NT2/D1 (cell line): ENCODE data around the gene MAD2L1.

Experiments used
- DNase-seq: peaks from one replicate; pipeline ENCODE4 v3.0.0-alpha.2; 2011; ENCODE audit warnings: low read depth, low spot score
- H3K27me3 ChIP-seq: 2 replicates; pipeline ENCODE4 v1.6.0; 2011; ENCODE audit warnings: mild to moderate bottlenecking; ENCODE audit not compliant: insufficient read length, insufficient read depth
- H3K36me3 ChIP-seq: 2 replicates; pipeline ENCODE4 v1.6.1; 2011; ENCODE audit warnings: mild to moderate bottlenecking, low read length, mixed read lengths; ENCODE audit not compliant: insufficient read depth, insufficient read length
- H3K4me1 ChIP-seq: 2 replicates; pipeline ENCODE4 v1.5.1; 2011; ENCODE audit not compliant: insufficient read depth, insufficient read length
- H3K4me3 ChIP-seq: 2 replicates; pipeline ENCODE4 v1.5.1; 2011; ENCODE audit warnings: low read depth; ENCODE audit not compliant: insufficient read length
- H3K9ac ChIP-seq: 2 replicates; pipeline ENCODE4 v1.6.0; 2011; ENCODE audit warnings: low read depth; ENCODE audit not compliant: insufficient read length
- H3K9me3 ChIP-seq: 2 replicates; pipeline ENCODE4 v1.5.1; 2011; ENCODE audit warnings: mild to moderate bottlenecking, low read length; ENCODE audit not compliant: insufficient read depth
- SUZ12 ChIP-seq: IDR thresholded peaks from 2 replicates; pipeline ENCODE4 v1.6.1; 2011; ENCODE audit not compliant: insufficient read length, insufficient read depth; ENCODE audit errors: extremely low read depth
- YY1 ChIP-seq: IDR thresholded peaks from 2 replicates; pipeline ENCODE4 v1.6.1; 2011; ENCODE audit not compliant: insufficient read length, insufficient read depth
- ZNF274 ChIP-seq: IDR thresholded peaks from 2 replicates; pipeline ENCODE4 v1.6.1; 2011; ENCODE audit warnings: mild to moderate bottlenecking, low read depth, low read length

The MAD2L1 gene

GRCh38 chr4:120085705-120086104 lies 19.1 kb upstream of the MAD2L1 start:
- DNase-seq: no peak
- H3K9ac ChIP-seq: no peak overlapping the region
- H3K4me3 ChIP-seq: no peak overlapping the region
- no peaks in the 10 kb centered on the region for H3K27me3 ChIP-seq
- peaks cover 5% of the 10 kb centered on the region; the same call in 1 of the 2 replicates for H3K9me3 ChIP-seq
- H3K4me1 ChIP-seq: no peaks in the 10 kb centered on the region
- H3K36me3 ChIP-seq: no peaks in the 10 kb centered on the region
- TF ChIP-seq SUZ12 (no peak), ZNF274 (no peak), YY1 (no peak)

GRCh38 chr4:120084327-120084726 lies 17.7 kb upstream of the MAD2L1 start:
- DNase-seq: no peak
- Histone ChIP-seq H3K9me3 (peaks cover 5% of the 10 kb centered on the region; the same call in 1 of the 2 replicates), H3K4me1 (no peaks in the 10 kb centered on the region), H3K36me3 (no peaks in the 10 kb centered on the region), H3K4me3 (no peak overlapping the region), H3K27me3 (no peaks in the 10 kb centered on the region), H3K9ac (no peak overlapping the region)
- TF ChIP-seq SUZ12 (no peak), ZNF274 (no peak), YY1 (no peak)

DNA sequence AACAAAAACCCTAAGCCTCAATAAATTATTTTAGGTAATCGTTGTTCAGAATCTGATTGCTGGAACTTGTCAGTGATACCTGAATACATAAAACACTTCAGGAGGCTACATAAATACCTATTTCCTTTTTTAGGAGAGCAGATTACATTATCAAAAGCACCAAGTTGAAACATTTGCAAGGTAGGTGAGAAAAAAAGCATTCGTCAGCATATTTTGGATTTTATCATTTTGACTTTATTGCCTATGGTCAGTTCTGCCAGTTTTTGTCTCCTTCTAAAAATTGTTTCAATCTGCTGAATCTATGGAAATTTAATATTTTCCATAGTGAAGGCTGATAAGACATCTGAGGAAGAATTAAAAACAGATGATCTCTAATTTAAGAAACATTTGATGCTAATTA lies 16.5 kb upstream of the MAD2L1 start:
- no peaks in the 10 kb centered on the region for H3K4me1 ChIP-seq

GRCh38 chr4:120082251-120082650 lies 15.6 kb upstream of the MAD2L1 start:
- Histone ChIP-seq H3K9ac (no peak overlapping the region), H3K9me3 (no peaks in the 10 kb centered on the region), H3K4me1 (no peaks in the 10 kb centered on the region), H3K4me3 (no peak overlapping the region), H3K36me3 (no peaks in the 10 kb centered on the region), H3K27me3 (no peaks in the 10 kb centered on the region)
- DNase-seq: no peak
- TF ChIP-seq ZNF274 (no peak), YY1 (no peak), SUZ12 (no peak)

More for the DNA sequence above, 16.5 kb upstream of the MAD2L1 start:
- DNase-seq: no peak
- Histone ChIP-seq H3K9ac (no peak overlapping the region), H3K36me3 (no peaks in the 10 kb centered on the region), H3K27me3 (no peaks in the 10 kb centered on the region), H3K9me3 (no peaks in the 10 kb centered on the region), H3K4me3 (no peak overlapping the region)
- TF ChIP-seq YY1 (no peak), SUZ12 (no peak), ZNF274 (no peak)

DNA sequence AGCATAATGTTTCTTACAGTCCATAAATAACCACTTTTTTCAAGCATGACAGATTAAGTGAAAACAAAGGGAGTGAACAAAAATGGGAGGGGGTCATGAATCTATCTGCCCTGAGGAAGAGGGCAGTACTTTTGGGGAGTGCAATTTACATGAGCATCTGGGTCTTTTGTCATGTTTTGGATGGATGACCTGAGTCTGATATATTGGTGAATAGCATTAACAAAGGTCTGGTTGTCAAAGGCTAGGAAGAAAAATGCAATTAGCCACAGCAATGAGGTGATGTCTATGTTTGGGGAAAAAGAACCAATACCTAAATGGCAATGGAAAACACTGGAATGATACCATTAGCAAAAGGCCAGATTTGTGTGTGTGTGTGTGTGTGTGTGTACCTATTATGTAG lies 15.1 kb upstream of the MAD2L1 start:
- H3K9me3 ChIP-seq: no peaks in the 10 kb centered on the region
- no peak for DNase-seq
- no peaks in the 10 kb centered on the region for H3K36me3 ChIP-seq
- TF ChIP-seq YY1 (no peak), ZNF274 (no peak), SUZ12 (no peak)
- H3K4me3 ChIP-seq: no peak overlapping the region
- H3K4me1 ChIP-seq: no peaks in the 10 kb centered on the region
- H3K9ac ChIP-seq: no peak overlapping the region
- H3K27me3 ChIP-seq: no peaks in the 10 kb centered on the region

DNA sequence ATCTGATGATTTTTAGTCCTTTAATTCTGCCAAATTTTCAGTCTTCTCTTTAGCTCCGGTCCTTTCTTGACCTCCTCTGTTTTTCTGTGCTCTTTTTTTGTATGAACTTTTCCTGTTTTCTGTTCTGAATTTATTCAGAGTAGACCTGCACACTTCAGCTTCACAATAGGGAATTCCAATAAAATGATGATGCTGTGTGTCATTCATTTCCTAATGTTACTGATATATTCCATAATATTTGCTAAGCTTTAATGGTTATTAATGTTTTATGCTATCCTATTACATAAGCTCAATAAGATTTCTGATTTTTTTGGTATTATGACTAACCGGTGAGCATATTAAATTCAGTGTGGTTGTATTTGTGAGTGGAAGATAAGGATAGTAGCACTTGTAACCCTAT lies 13.9 kb upstream of the MAD2L1 start:
- Histone ChIP-seq H3K9me3 (no peaks in the 10 kb centered on the region), H3K4me3 (no peak overlapping the region), H3K36me3 (no peaks in the 10 kb centered on the region), H3K9ac (no peak overlapping the region), H3K27me3 (no peaks in the 10 kb centered on the region), H3K4me1 (no peaks in the 10 kb centered on the region)
- DNase-seq: no peak
- TF ChIP-seq YY1 (no peak), SUZ12 (no peak), ZNF274 (no peak)

DNA sequence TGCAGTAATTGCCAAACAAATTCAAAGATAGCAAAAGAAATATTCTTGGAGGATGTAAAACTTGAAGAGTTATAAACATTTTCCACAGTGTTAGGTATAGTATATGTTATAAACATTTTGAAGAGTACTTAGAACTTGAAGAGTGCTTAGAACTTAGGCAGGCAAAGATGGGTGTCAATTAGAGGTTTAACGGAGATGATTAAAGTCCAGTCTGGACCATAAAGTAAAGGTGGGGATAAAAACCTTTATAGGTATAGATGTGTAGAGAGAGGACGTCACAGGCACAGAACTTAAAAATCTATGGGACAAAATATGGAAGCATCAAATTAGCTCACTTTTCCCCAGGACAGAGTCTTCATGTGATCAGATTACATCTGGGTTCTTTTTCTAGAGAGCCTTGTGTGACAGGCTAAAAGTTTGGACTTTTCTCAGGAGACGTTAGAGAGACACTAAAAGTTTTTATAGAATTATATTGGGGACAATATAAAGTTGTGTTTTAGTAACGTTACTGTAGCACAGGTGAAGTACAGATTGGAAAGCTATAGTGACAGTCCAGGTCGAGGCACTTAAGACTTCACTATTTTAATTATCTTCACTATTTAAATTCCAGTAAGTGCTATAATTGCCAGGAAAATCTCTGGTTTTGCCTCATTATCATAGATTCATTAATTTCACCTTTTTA lies 13.3 kb upstream of the MAD2L1 start:
- Histone ChIP-seq H3K4me1 (no peaks in the 10 kb centered on the region), H3K4me3 (no peak overlapping the region), H3K27me3 (no peaks in the 10 kb centered on the region), H3K9me3 (no peaks in the 10 kb centered on the region), H3K36me3 (no peaks in the 10 kb centered on the region), H3K9ac (no peak overlapping the region)
- no peak for DNase-seq
- no peak for TF ChIP-seq SUZ12
- no peak for TF ChIP-seq ZNF274
